OCI-LY1 (cell line): ENCODE results near the gene NDUFAF8.

Source experiments
- EZH2 ChIP-seq: fragments of 200-600 bp; sonication (generic), shearing (Covaris generic); IDR thresholded peaks from 2 replicates; pipeline ENCODE4 v1.8.0; 2017; ENCODE audit warnings: borderline replicate concordance, mixed run types, mild to moderate bottlenecking, antibody characterized with exemption, low read length, moderate library complexity, mixed read lengths
- TF ChIP-seq, protein P1 (sequence below): fragments of 200-600 bp; sonication (generic), shearing (Covaris generic); IDR thresholded peaks from 2 replicates; pipeline ENCODE4 v1.5.1; 2017; ENCODE audit warnings: mild to moderate bottlenecking, antibody characterized with exemption, low read length, moderate library complexity, mixed read lengths

- TF ChIP-seq, protein P1, sequence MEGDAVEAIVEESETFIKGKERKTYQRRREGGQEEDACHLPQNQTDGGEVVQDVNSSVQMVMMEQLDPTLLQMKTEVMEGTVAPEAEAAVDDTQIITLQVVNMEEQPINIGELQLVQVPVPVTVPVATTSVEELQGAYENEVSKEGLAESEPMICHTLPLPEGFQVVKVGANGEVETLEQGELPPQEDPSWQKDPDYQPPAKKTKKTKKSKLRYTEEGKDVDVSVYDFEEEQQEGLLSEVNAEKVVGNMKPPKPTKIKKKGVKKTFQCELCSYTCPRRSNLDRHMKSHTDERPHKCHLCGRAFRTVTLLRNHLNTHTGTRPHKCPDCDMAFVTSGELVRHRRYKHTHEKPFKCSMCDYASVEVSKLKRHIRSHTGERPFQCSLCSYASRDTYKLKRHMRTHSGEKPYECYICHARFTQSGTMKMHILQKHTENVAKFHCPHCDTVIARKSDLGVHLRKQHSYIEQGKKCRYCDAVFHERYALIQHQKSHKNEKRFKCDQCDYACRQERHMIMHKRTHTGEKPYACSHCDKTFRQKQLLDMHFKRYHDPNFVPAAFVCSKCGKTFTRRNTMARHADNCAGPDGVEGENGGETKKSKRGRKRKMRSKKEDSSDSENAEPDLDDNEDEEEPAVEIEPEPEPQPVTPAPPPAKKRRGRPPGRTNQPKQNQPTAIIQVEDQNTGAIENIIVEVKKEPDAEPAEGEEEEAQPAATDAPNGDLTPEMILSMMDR = no peak
- no peak for TF ChIP-seq EZH2
Observed at GRCh38 chr17:81207610-81208581, 31.2 kb upstream of the NDUFAF8 start.
